GM18873 (cell line): ENCODE measurements around the gene WDR27.

ENCODE experiments used
- ATAC-seq: cut with Tn5 transposase; IDR thresholded peaks from one replicate; pipeline ENCODE4 v1.9.1; 2021; ENCODE audit warnings: mild to moderate bottlenecking, moderate library complexity, moderate number of reproducible peaks; ENCODE audit not compliant: unreplicated experiment, low FRiP score

WDR27 gene

DNA sequence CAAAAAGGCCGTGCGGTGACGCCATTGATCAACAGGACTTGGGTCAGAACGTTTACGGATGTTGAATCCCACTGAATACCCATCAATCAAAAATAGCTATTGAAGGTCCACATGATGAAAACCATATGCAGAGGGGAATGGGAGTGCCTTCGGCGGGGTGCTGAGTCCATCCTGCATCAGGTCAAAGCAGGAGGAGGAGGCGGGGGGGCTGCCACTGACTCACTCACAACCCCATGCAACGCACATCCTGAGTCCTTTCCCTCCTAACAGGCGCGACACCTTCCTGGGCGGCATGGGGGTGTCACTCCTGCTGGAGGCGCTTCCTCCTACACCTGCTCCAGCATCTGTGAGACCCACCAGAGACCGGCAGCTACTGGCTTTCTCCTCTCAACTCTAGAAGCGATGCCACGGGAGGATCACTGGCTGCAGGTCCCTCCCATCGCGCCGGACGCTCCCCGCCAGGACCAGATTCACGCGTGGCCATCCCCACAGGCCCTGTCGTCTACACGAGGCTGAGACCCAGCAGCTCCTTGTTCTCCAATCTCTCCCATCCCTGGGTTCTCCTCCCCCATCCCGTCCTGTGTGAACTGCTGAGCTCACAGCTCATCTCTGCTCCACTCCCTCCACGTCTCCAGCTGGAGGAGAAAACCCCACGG is 277.6 kb downstream of the WDR27 start:
- no peak for ATAC-seq

DNA sequence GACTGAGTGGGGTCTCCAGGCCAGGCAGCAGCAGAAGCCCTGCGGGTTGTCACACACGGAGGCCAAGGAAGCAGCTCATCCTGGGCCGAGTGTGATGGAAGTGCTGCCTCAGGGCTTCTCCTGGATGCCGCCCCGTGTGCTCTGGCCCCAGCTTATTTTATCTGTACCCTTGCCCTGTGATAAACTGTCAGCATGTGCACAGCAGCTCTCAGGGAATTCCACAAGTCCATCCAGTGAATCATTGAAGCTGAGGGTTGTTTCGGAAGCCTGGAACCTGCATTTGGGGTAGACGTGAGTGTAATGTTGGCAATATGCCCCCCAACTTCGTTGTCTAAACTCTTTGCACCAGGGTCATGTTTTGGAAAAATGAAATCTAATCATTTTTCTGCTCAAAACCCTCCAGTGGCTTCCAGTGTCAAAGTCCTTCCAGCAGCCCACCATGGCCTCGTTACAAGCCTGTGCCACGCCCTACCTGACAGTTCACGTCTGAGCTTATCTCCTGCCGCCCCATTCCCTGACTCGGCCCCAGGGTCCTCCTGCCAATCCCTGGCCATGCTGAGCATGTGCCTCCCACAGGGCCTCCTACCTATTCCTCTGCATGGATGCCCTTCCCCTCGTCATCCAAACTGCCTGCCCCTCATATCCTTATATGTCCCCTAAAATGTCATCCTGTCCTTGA is 280.1 kb downstream of the WDR27 start:
- no peak for ATAC-seq

DNA sequence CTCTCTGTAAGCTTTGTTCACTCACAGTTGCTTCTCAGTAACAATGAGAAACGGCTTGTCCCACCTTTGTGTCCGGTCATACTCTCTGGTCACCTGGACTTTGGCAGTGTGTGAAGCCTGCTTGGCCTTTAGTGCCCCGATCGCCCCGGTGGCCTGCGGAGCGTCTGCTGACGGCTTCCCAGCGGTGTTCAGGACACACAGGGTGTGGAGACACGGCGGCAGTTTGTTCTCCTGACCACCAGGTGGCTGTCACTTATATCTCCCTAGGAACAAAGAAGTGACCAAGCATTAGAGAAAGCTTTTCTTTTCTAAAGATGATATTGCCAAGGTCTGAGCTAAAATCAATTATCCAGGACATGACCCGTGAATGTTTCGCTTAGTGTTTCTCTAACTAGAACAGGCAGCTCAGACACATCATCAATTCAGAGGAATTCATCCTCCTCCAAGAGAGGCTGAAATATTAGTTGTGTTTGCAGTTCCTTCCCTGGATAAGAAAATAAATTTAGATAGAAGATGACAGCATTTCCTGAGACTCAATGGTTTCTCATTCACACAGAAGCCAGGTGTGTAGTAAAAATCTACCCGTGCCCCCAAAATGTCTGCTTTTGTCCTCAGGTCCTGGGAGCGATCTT is 280.8 kb downstream of the WDR27 start:
- ATAC-seq: no peak

DNA sequence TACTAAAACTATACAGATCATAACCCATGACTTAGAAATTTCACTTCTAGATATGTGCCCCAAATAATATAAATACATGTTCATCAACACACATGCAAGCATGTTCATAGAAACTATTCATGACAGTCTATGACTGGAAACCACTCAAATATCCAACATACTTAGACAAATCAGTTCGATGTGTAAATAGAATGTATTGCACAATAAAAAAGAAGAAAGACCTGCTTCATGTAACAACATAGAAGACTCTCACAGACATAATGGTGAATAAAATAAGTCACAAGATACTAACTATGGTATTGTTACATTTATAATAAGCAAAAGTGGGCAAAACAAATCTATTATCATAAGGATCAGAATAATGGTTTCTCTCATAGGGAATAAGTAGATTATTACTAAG is 284.7 kb downstream of the WDR27 start:
- no peak for ATAC-seq

DNA sequence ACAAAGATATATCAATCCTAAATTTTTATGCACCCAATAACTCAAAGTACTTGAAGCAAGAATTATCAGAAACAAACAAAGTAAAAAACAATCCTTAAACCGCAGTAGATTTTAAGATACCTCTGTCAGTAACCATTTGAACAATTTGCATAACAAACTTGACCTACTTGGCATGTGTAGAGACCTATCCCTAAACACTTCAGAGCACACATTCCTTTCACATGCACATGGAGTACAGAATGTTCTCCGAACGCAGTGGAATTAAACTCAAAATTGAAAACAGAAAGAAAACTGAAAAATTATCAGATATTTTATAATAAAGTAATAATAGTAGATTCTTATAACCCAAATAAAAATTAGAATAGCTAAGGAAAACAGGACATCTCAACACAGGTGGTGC is 285.6 kb downstream of the WDR27 start:
- no peak for ATAC-seq

DNA sequence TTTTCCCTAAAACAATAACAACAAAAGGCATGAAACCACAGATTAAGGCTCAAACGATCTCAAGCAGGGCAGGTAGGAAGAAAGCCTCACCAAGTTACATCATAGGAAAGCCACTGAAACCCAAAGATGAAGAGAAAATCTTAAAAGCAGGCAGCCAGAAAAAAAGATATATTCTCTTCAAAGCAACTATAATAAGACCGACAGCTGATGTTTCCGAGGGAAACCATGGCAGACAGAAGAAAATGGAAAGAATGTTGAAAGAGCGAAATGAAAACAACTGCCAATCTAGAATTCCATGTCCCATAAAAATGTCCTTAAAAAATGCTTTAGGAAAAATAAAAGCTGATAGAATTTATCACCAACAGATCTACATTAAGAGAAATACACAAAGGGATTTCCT is 286.6 kb downstream of the WDR27 start:
- ATAC-seq: no peak

DNA sequence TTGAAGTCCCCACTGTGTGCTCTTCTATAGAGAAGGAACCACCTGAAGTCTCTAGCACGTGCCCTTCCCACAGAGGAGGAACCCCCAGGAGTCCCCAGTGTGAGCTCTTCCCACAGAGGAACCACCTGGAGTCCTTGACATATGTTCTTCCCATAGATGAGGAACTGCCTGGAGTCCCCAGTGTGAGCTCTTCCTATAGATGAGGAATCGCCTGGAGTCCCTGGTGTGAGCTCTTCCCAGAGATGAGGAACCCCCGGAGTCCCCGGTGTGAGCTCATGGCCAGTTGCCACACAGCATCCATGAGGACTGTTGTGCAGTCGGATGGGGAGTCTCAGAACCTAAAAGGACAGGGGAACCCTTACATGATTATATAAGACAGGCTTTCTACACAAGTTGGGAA is 290.1 kb downstream of the WDR27 start:
- no peak for ATAC-seq

DNA sequence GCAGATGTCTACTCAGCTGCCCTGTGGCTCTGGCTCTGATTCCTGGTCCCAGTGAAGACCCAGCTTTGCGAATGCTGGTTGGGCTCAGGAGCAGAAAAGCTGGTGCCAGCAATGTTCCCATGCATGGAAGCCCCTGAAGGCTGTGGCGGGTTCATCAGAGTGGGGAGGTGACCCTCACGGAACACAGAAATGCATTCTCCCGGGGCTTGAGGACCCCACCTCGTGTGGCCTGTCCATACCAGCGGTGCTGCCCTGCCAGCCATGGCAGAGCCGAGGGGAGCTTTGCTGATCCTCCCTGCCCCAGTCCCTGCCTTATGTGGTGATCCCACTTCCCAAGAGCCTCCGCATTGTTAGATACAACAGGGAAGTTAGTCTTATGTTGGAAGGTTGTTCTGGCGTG is 290.5 kb downstream of the WDR27 start:
- no peak for ATAC-seq

DNA sequence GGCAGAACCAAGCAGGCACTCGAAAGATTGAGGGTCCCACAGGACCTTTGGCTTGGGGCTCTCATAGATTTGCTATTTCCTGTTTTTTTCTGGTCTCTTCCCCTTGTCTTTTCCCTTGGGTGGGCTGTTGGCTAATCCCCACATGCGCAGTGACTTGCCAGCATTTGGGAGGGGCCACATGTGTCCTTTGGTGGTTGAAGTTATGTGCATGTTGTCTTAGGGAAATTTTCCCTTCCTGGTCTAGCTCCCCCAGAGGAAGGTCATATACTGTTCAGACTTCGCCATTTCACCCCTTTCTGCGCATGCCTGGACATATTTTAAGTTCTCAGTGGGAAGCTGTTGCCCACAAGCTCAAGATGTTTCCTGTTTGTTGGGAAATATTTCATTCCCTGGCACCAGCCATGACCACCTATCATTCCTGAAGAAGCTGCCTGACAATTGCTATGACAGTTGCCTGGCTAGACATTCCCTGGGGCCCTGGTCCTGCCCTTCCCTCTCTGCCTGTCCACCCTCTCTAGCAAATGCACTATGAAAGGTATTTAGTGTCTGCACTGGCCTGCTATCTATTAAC is 292.0 kb downstream of the WDR27 start:
- no peak for ATAC-seq

DNA sequence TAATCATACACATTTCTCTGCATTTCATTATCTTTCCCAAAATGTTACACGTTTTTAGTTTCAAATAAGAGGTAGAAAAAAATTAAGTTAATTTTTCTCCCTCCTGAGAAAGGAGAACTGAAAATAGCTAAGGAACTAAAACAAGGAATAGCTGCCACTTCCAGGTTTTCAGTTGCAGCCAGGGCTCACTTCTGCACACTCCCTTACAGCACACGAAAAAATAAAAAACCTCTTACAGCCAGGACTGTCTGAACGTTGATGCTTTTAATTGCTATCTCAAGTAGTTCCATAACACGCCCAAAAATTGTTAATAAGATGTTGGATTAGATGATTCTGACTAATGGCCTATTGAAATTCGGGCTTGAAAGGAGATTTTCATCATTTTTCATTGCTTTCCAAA is 294.5 kb downstream of the WDR27 start:
- ATAC-seq: no peak
